ENCODE measurements around the gene C3orf62. TPM values are rescaled to one million over a fixed set of nuclear protein-coding genes. Genes with fewer than 3 reads are reported as not detected.

C3orf62 gene
- total and polyA plus RNA-seq, 2 of the 4 experiments (the other 2 are of a cell fraction): 0.90 to 3.1 TPM

DNA sequence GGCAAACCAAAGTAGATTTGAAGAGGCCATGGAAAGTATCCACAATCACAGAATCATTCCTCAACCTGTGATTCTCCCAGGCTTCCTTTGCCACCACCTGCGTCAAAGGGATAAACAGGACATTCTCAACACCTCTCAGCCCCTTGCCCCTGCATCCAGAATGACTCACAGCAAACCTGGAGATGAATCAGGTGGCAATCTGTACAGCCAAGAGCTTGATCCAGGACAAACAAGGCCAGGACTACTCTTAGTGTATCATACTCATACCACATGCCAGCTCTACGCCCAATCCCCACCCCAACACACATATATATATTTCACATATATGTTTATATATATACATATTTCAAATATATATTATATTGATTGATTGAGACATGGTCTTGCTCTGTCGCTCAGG lies 23.6 kb upstream of the C3orf62 start:
- Histone ChIP-seq H2BK20ac (ENCODE audit: low read depth, low read length) (no peak overlapping the region), H3K14ac (replicated peaks; ENCODE audit: low read depth, low read length) (no peak overlapping the region), H2BK5ac (ENCODE audit: low read depth, low read length, poor library complexity, severe bottlenecking) (no peak overlapping the region), H3K4ac (ENCODE audit: low read depth, low read length) (no peak overlapping the region), H3K27ac (ENCODE audit: insufficient read depth, low read length) (no peak overlapping the region), H3K23ac (ENCODE audit: low read depth, low read length) (no peak overlapping the region), H4K20me1 (ENCODE audit: insufficient read depth, low read length) (peaks cover 5% of the 10 kb centered on the region), H3K9me3 (ENCODE audit: control insufficient read depth, insufficient read depth, low read length) (no peaks in the 10 kb centered on the region), H2BK15ac (ENCODE audit: low read depth, low read length) (no peak overlapping the region), H3K4me1 (ENCODE audit: control insufficient read depth, insufficient read depth, low read length) (no peaks in the 10 kb centered on the region), H2BK120ac (ENCODE audit: low read depth, low read length) (no peak overlapping the region), H2AFZ (replicated peaks; ENCODE audit: low read length, poor library complexity) (no peak overlapping the region), H3K36me3 (ENCODE audit: control insufficient read depth, insufficient read depth, low read length) (peaks cover 65% of the 10 kb centered on the region), H3K27me3 (ENCODE audit: control insufficient read depth, insufficient read depth, low read length) (no peaks in the 10 kb centered on the region), H3K79me1 (ENCODE audit: low read depth in 1 of 2, low read length in 2 of 2) (peaks cover under 1 to 23% of the 10 kb centered on the region in 2 experiments; a peak in 2 of 4 replicates), H3K9me1 (ENCODE audit: insufficient read depth, low read length) (peaks cover 6% of the 10 kb centered on the region; the same call in 1 of the 2 replicates), H3K4me2 (ENCODE audit: low read depth, low read length) (no peak overlapping the region), H3K56ac (ENCODE audit: extremely low read depth, insufficient read depth, low read length) (no peak overlapping the region), H4K8ac (ENCODE audit: low read depth in 2 of 2, low read length in 2 of 2) (no peak overlapping the region), H4K5ac (ENCODE audit: low read depth, low read length) (no peak overlapping the region), H3K9ac (ENCODE audit: low read depth, low read length) (no peak overlapping the region), H3K18ac (ENCODE audit: low read depth, low read length) (no peak overlapping the region), H4K91ac (ENCODE audit: insufficient read depth, low read depth, low read length) (no peak overlapping the region), H2AK5ac (ENCODE audit: low read depth, low read length) (no peak overlapping the region), H2AK9ac (replicated peaks; ENCODE audit: low read depth, low read length, poor library complexity) (no peak overlapping the region), H3K4me3 (ENCODE audit: insufficient read depth, low read depth, low read length) (no peak overlapping the region)
- ChIA-PET POLR2A (ENCODE audit: unreplicated experiment) (no interaction called here), CTCF (interaction anchor here (0.6 kb wide), 1 partner anchor 51 kb away, joined by 3 read pairs; no protein-coding TSS in a partner anchor)
- no peak for TF ChIP-seq MAFK (IDR thresholded peaks at IDR 0.05; ENCODE audit: low read depth, low read length)
- ATAC-seq (ENCODE audit: low read depth) (no peak), DNase-seq (no peak)
- dilution Hi-C loops (cut with HindIII; ENCODE audit: low sequenced_read_pairs, unreplicated experiment) (no loop called here), in situ Hi-C loops (cut with MboI; ENCODE audit: low sequenced_read_pairs) (no loop called here), intact Hi-C loops (cut with micrococcal nuclease) (no loop called here)
- 100% methylated on average over 1 of the region's 3 CpGs; no CpG with 5 or more reads in 1 of the 2 experiments for WGBS, 2 experiments (ENCODE audit: extremely low coverage in 2 of 2, insufficient read length in 1 of 2)
- no TSS peak for BruUV-seq (replicated peaks)
